Measurements from ENCODE around the gene KAZN. TPM values are rescaled to one million over a fixed set of nuclear protein-coding genes. Genes with fewer than 3 reads are reported as not detected.

KAZN gene
- total and polyA plus RNA-seq, 8 donors = 1.2 to 50.7 (median 6.8) TPM

DNA sequence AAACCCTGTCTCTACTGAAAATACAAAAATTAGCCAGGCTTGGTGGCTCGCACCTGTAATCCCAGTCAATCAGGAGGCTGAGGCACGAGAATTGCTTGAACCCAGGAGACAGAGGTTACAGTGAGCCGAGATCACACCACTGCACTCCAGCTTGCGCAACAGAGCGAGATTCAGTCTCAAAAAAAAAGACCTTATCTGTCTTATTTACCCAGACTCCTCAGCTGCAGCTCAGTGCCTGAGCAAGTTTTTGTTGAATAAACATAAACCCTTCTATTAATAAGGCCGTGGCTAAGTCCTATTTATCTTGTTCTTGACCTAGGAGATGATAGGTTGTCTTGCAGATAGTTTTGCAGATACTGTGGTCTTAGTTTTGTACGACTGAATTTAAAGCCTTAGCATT, 418.6 kb downstream of the KAZN start:
- H3K36me3 ChIP-seq = no peaks in the 10 kb centered on the region
- no peak overlapping the region for H3K4me3 ChIP-seq
- 31 to 57% (median 42%) methylated on average over 7 of the region's 7 CpGs for WGBS, 5 donors
- H3K4me1 ChIP-seq = peaks cover 0 to 23% (median 5%) of the 10 kb centered on the region in 4 donors
- H3K27me3 ChIP-seq = no peaks in the 10 kb centered on the region
- H3K27ac ChIP-seq = no peak overlapping the region
- TF ChIP-seq POLR2AphosphoS5 (IDR thresholded peaks at IDR 0.05) = no peak
- TF ChIP-seq, protein P1, sequence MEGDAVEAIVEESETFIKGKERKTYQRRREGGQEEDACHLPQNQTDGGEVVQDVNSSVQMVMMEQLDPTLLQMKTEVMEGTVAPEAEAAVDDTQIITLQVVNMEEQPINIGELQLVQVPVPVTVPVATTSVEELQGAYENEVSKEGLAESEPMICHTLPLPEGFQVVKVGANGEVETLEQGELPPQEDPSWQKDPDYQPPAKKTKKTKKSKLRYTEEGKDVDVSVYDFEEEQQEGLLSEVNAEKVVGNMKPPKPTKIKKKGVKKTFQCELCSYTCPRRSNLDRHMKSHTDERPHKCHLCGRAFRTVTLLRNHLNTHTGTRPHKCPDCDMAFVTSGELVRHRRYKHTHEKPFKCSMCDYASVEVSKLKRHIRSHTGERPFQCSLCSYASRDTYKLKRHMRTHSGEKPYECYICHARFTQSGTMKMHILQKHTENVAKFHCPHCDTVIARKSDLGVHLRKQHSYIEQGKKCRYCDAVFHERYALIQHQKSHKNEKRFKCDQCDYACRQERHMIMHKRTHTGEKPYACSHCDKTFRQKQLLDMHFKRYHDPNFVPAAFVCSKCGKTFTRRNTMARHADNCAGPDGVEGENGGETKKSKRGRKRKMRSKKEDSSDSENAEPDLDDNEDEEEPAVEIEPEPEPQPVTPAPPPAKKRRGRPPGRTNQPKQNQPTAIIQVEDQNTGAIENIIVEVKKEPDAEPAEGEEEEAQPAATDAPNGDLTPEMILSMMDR (IDR thresholded peaks at IDR 0.05) = no peak
- no peak for TF ChIP-seq POLR2A (IDR thresholded peaks at IDR 0.05)
- no peak for TF ChIP-seq EP300 (IDR thresholded peaks at IDR 0.05)
- DNase-seq = no peak
- intact Hi-C loops (cut with DNase I; ENCODE audit: low total_unique reads) = no loop called here
- no peaks in the 10 kb centered on the region for H3K9me3 ChIP-seq

DNA sequence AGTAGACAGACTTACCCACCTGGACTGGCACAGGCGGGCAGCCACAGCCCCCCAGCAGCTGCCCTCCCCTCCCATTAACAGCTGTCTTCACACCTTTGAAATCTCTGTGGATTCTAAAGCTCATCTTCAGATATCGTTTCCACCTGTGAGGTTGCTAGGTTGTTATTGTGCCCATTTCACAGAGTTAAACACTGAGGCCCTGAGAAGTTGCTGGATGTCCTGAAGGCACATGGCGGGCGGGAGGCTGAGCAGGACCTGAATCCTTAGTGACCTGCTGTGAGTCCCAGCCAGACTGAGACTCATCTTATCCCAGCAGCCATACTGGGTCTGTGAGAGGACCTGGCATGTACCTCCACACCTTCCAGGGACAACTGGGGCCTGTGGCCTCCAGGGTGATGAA, 420.3 kb downstream of the KAZN start:
- TF ChIP-seq POLR2AphosphoS5 (IDR thresholded peaks at IDR 0.05) (no peak), EP300 (IDR thresholded peaks at IDR 0.05) (no peak), POLR2A (IDR thresholded peaks at IDR 0.05) (no peak)
- TF ChIP-seq, protein P1 (IDR thresholded peaks at IDR 0.05) = no peak
- no peak overlapping the region for H3K27ac ChIP-seq
- H3K4me3 ChIP-seq = no peak overlapping the region
- no peaks in the 10 kb centered on the region for H3K36me3 ChIP-seq
- 80 to 100% (median 93%) methylated on average over 3 to 4 of the region's 4 CpGs for WGBS, 5 donors
- no peaks in the 10 kb centered on the region for H3K27me3 ChIP-seq
- H3K4me1 ChIP-seq = peaks cover 0 to 23% (median 5%) of the 10 kb centered on the region in 4 donors
- DNase-seq = no peak
- intact Hi-C loops (cut with DNase I; ENCODE audit: low total_unique reads) = no loop called here
- H3K9me3 ChIP-seq = no peaks in the 10 kb centered on the region

DNA sequence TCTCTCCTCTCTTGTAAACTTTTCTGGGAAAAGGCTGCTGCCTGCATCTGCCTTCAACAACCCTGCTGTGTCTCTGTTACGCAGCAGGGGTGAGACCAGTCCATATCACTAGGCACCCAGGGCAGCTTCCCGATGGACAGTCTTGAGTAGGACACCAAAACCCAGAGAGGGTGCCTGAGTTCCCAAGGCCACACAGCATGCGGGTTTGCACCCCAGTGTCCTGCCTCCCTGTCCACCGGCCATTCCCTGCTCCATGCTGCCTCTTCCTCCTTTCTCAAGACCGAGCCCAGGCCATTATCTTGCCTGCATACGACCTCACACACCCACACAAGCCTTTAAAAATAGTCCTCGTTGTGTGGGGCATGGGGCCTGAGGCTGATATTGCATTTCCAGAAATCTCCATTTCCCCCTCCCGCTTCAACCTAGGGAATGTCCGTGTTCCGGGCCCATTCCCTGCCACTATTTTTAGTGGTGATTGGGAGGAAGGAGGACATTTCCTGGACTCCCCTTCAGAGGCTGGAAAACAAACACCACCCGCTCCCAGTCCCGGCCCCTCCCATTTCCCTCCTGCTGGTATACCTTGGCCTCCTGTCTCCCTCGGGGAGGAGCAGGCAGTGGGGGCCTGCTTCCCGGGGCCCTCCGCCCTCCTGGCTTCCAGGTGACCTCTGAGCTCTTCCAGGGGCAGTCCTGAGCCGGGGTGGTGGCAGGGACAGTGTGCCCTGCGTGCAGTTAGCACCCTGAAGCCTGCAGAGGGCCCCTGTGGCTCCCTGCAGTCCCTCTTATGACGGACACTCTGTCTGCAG, 422.7 kb downstream of the KAZN start:
- DNase-seq = peak in 1 of 2 donors; percentile 37
- intact Hi-C loops (cut with DNase I; ENCODE audit: low total_unique reads) = no loop called here
- Histone ChIP-seq H3K4me1 (peaks cover 0 to 12% (median 1%) of the 10 kb centered on the region in 4 donors), H3K4me3 (no peak overlapping the region), H3K27me3 (no peaks in the 10 kb centered on the region), H3K27ac (no peak overlapping the region), H3K9me3 (no peaks in the 10 kb centered on the region), H3K36me3 (no peaks in the 10 kb centered on the region)
- 47 to 56% (median 55%) methylated on average over 15 to 18 of the region's 18 CpGs for whole genome bisulfite sequencing, 5 donors
- TF ChIP-seq, protein P1 (IDR thresholded peaks at IDR 0.05) = no peak
- TF ChIP-seq POLR2AphosphoS5 (IDR thresholded peaks at IDR 0.05) = no peak
- TF ChIP-seq EP300 (IDR thresholded peaks at IDR 0.05) = no peak
- TF ChIP-seq POLR2A (IDR thresholded peaks at IDR 0.05) = no peak

DNA sequence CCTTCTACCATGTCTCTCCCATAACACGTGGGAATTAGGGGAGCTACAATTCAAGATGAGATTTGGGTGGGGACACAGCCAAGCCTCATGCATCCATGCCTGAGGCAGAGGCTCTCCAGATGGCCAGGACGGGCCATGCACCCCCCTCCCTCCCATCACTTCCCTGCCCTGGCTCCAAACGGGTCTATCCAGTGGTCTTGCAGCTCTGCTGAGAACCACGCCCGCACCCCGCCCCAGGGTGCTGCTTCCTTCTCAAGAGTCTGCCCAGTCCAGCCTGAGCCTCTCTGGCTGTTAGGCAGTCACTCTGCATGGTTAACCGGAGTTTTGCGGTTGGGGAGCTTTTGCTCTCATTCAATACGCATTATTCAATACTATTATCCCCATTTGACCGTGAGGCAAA, 423.6 kb downstream of the KAZN start:
- H3K27ac ChIP-seq = no peak overlapping the region
- intact Hi-C loops (cut with DNase I; ENCODE audit: low total_unique reads) = no loop called here
- DNase-seq = no peak
- no peaks in the 10 kb centered on the region for H3K9me3 ChIP-seq
- H3K4me1 ChIP-seq = peaks cover 0 to 9% (median 1%) of the 10 kb centered on the region in 4 donors
- TF ChIP-seq EP300 (IDR thresholded peaks at IDR 0.05) = no peak
- TF ChIP-seq, protein P1 (IDR thresholded peaks at IDR 0.05) = no peak
- TF ChIP-seq POLR2AphosphoS5 (IDR thresholded peaks at IDR 0.05) = no peak
- no peak for TF ChIP-seq POLR2A (IDR thresholded peaks at IDR 0.05)
- 85 to 91% (median 88%) methylated on average over 10 of the region's 10 CpGs for WGBS, 5 donors
- no peak overlapping the region for H3K4me3 ChIP-seq
- H3K36me3 ChIP-seq = no peaks in the 10 kb centered on the region
- no peaks in the 10 kb centered on the region for H3K27me3 ChIP-seq
